Astrocyte of the spinal cord (primary cell): ENCODE measurements around the gene SLX4IP.

Experiments
- DNase-seq: peaks from one replicate; pipeline ENCODE4 v3.0.0; 2011; ENCODE audit warnings: low read depth, low spot score
- H3K4me3 ChIP-seq: 2 replicates; pipeline ENCODE4 v1.5.1; 2011; ENCODE audit warnings: low read depth, mild to moderate bottlenecking, low read length, moderate library complexity
- in situ Hi-C: cut with HindIII; loops from 2 replicates; pipeline ENCODE4 v1.10.0; 2017; ENCODE audit warnings: low sequenced_read_pairs
- TF ChIP-seq, protein P1 (sequence below): IDR thresholded peaks from 2 replicates; pipeline ENCODE4 v1.5.1; 2012; ENCODE audit warnings: low read depth, mild to moderate bottlenecking, low read length, inconsistent platforms

SLX4IP gene

GRCh38 chr20:10475225-10475624 lies 40.1 kb downstream of the SLX4IP start:
- no peak overlapping the region for H3K4me3 ChIP-seq
- DNase-seq: no peak
- in situ Hi-C loops: no loop called here
- TF ChIP-seq, protein P1, sequence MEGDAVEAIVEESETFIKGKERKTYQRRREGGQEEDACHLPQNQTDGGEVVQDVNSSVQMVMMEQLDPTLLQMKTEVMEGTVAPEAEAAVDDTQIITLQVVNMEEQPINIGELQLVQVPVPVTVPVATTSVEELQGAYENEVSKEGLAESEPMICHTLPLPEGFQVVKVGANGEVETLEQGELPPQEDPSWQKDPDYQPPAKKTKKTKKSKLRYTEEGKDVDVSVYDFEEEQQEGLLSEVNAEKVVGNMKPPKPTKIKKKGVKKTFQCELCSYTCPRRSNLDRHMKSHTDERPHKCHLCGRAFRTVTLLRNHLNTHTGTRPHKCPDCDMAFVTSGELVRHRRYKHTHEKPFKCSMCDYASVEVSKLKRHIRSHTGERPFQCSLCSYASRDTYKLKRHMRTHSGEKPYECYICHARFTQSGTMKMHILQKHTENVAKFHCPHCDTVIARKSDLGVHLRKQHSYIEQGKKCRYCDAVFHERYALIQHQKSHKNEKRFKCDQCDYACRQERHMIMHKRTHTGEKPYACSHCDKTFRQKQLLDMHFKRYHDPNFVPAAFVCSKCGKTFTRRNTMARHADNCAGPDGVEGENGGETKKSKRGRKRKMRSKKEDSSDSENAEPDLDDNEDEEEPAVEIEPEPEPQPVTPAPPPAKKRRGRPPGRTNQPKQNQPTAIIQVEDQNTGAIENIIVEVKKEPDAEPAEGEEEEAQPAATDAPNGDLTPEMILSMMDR: no peak

GRCh38 chr20:10476319-10476724 lies 41.2 kb downstream of the SLX4IP start:
- TF ChIP-seq, protein P1: no peak
- in situ Hi-C loops: no loop called here
- H3K4me3 ChIP-seq: no peak overlapping the region
- DNase-seq: no peak

GRCh38 chr20:10478205-10478604 lies 43.1 kb downstream of the SLX4IP start:
- in situ Hi-C loops: no loop called here

GRCh38 chr20:10478930-10479329 lies 43.8 kb downstream of the SLX4IP start:
- no peak overlapping the region for H3K4me3 ChIP-seq
- TF ChIP-seq, protein P1: no peak
- no peak for DNase-seq
- in situ Hi-C loops: no loop called here

More at GRCh38 chr20:10478205-10478604, 43.1 kb downstream of the SLX4IP start:
- TF ChIP-seq, protein P1: no peak
- H3K4me3 ChIP-seq: no peak overlapping the region
- no peak for DNase-seq

DNA sequence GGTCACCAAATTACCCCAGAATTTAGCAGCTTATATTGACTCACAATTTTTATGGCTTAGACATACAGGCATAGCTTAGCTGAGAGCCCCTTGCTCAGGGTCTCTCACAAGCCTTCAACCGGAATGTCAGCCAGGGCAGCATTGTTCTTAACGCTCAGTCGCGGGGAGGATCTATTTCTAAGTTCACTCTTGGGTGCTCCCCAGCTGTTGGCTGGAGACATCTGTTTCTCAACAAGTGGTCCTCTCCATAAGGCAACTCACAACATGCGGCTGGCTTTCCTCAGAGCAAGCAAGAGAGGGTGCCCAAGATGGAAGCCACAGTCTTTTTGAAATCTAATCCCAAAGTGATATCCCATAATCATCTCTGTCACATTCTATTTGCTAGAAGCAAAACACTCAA lies 46.6 kb downstream of the SLX4IP start:
- no peak for DNase-seq
- no peak overlapping the region for H3K4me3 ChIP-seq
- in situ Hi-C loops: no loop called here
- TF ChIP-seq, protein P1: no peak

DNA sequence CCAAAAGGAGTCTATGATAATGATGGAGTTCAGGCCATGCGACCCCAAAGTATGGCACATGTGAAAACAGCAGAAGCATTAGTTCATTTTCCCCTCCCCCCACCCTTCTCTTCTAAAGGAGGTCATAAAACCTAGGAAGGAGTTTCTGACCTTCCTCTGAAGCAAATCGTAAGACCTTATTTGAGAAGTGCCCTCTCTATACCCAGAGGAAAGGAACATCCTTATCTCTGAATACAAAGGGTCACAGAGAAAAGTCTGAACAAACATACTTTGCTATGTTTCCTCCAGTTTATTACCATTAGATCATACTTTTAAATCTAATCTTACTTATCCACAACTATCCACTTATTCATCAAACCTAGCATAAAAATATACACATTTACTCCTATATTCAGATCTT lies 48.6 kb downstream of the SLX4IP start:
- TF ChIP-seq, protein P1: no peak
- H3K4me3 ChIP-seq: no peak overlapping the region
- DNase-seq: no peak
- in situ Hi-C loops: no loop called here
